NCI-H82 (cell line): ENCODE measurements around the gene XK.
A peak's percentile ranks its signal among the peaks of the same experiment; 100 is the strongest.
"Not testable (repeated sequence)": the region's sequence is repeated elsewhere in the genome, so short reads cannot be mapped to it uniquely, and the experiment has no call there.

Experiments used
- DNase-seq: peaks from one replicate; lab custom pipeline; 2025; lab: John Stamatoyannopoulos, UW

The XK gene

DNA sequence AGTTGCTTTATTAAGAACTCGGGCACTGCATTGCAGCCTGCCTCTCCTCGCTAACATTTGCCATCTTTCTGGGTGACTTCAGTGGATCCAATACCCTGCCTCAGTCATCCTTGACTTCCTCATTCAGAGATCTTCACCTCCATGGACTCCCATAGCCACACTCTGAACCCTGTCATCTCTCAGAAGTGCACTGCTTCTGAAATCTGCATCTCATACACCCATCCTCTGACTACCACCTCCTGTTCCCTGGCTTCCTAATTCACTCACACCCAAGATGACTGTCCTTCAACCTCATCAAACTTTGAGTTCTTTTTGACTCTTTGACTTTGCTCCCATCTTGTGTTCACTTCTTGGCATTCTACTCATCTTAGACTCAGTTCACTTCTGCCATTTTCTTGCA lies 68.9 kb downstream of the XK start:
- no peak for DNase-seq

DNA sequence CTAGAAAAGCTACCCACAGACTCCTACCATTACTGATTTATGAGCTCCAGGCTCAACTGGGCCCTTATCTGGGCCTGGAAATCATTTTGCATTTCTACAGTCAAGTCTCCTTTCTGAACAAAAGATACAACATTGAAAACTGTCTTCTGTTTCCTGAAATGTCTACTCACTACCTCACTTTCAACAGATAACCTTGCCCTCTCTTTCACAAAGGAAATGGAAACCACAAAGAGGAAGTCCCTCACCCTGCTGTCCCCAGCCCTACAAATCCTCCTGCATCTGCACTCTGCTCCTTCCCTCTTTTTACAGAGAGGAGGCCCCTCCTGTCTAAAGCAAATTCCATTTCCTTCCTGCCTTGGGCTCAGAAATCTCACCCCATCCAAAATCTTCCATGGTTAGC lies 69.4 kb downstream of the XK start:
- DNase-seq: no peak

DNA sequence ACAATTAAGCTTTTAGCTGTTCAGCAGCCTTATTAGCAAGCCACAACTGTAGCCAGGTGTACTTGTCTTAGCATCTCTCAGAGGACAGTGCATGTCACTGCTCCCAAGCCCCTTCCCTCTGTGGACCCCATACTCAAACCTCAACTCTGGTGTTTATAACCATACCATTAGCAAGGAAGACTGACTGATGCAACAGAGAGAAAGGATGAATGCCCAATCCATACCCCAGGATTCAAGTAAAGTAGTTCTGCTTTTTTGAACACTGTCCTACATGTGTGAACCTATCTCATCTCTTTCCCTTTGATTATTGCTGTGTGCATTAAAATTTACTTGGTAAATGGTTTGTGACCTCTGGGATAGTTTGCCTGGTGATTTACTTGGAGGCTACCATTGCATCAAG lies 71.5 kb downstream of the XK start:
- DNase-seq: no peak

DNA sequence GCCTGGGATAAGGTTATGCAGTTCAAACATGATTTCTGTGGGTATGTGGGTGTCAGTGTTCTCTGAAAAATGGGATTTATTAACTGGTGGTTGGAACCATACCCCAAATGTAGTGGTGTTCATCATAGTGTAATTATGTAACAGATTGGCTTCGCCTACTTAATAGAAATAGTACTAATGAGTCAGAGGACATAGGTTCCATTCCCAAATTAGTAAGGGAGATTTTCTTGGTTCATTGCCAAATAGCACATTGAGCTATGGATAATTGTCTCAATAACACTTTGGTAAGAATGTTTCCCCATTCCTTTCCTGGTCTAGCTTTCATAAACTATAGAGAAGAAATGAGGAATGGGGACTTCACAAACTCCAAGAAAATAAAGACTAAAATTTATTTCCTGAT lies 73.8 kb downstream of the XK start:
- no peak for DNase-seq

DNA sequence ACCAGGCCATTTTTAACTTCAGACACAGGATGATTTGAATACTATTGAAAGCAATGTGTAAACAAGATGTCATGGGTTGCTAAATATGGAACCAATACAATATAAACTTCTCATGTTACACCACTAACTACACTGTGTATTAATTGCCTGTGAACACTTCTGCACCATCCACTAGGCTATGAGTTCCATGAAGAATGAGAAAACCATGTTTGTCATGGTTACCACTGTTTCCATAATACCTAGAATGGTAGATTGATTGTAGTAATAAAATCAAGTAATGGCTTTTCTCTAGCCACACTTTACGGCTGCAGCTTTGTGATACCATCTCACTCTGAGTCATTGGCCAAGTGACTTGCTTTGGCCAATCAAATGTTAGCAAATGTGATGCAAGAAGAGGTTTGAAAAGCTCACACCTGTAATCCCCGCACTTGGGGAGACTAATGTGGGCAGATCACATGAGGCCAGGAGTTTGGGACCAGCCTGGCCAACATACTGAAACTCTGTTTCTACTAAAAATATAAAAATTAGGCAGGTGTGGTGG lies 74.4 kb downstream of the XK start:
- no peak for DNase-seq

DNA sequence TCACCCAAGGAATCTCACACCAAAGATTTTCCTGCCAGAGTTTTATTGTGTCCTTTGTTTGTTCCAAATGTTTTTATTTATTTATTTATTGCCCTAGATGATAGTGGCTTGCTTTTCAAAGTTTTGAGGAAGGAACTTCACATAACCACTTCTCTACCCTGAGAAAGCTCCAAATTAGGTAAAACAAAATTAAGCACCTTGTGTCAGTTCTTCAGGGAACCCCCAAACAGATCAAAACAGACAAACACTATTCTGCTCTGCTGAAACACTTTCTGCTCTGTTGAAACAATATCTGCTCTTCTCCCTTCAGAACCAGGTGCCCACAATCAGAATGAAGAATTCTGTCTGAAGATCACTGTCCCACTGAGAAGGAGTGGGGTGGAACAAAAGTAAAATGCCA lies 77.8 kb downstream of the XK start:
- no peak for DNase-seq

DNA sequence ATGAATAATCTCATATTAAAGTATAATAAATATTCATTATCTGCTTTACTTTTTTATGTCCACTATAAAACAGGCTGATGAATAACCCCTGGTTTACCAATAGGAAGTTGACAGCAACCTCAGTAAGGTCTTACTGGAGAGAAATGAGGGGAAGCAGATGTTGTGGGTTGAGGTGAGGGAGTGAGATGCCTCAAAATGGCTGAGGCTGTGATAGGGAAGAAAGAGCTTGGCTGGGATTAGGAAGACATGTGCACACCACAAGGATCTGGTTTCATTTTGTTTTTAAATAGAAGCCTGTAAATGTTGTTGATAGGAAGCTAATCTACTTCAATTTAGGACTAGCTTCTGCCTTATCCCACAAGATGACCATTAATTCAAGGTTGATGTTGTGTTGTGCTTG lies 79.9 kb downstream of the XK start:
- DNase-seq: peak; percentile 79

DNA sequence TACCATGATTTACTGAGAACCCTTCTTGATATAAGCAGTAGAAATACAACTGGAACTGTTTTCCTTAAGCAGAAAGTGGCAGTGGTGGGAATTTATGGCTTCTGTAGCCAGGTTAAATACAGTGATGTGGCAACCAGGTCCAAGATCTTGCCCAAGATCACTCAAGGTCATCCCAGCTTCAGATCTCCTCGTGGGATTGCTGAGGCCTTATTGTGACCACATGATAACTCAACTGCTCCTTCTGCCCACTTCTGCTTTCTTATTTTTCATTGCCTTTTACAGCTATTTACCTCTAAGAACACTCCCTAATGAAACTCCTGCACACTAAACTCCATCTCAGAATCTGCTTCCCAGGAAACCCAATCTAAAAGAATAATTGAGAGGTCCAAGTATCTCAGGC lies 81.8 kb downstream of the XK start:
- no peak for DNase-seq

DNA sequence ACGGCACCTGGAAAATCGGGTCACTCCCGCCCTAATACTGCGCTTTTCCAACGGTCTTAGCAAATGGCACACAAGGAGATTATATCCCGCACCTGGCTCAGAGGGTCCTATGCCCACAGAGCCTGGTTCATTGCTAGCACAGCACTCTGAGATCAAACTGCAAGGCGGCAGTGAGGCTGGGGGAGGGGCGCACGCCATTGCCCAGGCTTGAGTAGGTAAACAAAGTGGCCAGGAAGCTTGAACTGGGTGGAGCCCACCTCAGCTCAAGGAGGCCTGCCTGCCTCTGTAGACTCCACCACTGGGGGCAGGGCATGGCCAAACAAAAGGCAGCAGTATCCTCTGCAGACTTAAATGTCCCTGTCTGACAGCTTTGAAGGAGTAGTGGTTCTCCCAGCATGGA lies 83.3 kb downstream of the XK start:
- DNase-seq: not testable (repeated sequence)

DNA sequence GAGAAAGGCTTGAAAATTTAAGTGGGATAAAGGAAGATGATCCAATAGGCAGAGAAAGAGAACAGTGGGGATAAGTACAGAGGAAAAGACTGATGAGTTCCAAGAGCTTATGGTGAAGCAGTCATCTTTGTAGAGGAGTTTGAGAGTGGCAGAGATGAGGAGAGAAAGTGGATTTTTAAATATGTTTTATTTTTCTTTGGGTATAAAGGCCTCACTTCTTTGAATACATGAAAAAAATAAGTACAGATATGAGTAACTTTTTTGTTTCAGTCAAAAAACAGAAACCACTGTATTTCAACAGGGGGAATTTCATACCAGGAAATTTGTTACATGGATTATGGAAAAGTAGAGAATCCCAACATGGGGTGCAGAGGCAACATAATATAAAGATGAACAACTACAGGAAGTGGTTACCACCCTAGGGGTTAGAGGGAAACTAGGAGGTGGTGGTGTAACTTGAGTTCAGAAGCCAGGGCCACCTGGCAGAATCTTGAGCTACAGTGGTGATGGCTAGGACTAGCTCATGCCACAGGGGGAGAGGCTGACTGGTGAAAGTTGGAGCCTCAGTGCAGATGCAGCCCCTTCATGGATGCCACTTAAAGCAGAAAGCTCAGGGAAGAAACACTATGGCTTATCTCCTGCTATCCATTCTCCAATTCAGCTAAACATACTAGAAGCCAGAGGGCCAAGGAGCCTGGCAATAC lies 90.8 kb downstream of the XK start:
- DNase-seq: no peak

DNA sequence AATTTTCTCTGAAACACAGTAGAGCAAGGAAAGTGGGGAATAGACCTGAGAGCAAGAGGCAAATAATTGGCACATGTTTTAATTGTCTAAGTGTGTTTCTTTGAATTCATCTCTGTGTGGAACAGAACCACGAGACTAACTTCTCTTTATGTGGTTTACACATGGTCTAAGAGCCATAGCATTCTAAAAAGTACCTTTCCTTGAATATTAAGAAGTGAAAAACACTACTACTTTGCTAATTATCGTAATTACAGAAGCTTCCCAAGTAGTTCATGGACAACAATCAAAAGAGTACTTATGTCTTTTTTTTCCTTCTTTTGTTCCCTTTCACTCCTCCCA lies 91.4 kb downstream of the XK start:
- DNase-seq: no peak

DNA sequence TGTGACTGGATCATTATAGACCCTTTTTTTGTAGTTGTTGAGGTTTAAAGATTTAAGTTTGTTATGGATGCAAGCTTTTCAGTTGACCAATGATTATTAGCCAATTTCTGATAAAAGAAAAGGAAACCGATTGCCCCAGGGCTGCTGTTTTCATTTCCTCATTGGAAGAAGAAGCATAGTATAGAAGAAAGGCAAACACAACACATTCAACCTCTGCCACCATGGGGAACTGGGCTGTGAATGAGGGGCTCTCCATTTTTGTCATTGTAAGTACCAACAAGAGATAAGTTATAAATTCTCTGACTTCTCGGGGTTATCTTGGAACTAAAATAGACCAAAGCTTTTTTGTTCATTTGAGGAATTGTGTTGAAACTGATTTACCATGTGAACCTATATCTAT lies 94.3 kb downstream of the XK start, which contains the start of gene CYBB:
TSS of gene CYBB (plus strand) at position 203 of the 400 bp plus-strand sequence. CDS start at position 222, 19 bp downstream.
- no peak for DNase-seq

DNA sequence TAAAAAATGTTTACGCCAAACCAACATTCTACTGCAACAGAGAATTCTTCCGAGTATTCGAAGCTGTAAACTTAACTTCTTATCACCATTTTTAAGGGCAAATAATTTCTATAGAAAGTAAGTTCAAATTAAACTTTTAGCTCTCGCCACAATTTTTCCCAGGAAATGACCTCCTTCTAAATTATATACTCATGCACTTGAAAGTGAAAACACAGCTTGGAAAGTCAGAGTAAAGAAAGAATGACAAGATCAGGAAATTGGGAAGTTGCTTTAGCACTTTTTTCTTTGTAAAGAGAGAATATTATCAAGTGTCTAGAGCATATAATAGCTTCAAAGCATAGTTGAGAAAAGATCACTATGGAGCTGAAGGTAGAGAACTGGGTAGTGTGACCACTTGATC lies 95.5 kb downstream of the XK start:
- DNase-seq: no peak
